ENCODE data around the gene MALT1. TPM values are rescaled to one million over a fixed set of nuclear protein-coding genes. Genes with fewer than 3 reads are reported as not detected.

The MALT1 gene
- total and polyA plus RNA-seq, 2 experiments from 2014 or later, result 5.2 to 18.8 TPM

GRCh38 chr18:58671632-58672564 lies 633 bp downstream of the MALT1 start:
- Mint-ChIP-seq H3K27me3 (ENCODE audit: insufficient read depth, low read depth, poor library complexity) (peaks cover 11% of the 10 kb centered on the region), H3K4me3 (peak overlapping the region; percentile 89), H3K4me1 (peaks cover 21% of the 10 kb centered on the region), H3K36me3 (ENCODE audit: low read depth) (no peaks in the 10 kb centered on the region; the same call in 2 of the 3 replicates), H3K9me3 (no peaks in the 10 kb centered on the region), H3K27ac (peak overlapping the region; percentile 78; the same call in 1 of the 2 replicates)
- peaks cover 15% of the 10 kb centered on the region for H3F3A ChIP-seq (replicated peaks; ENCODE audit: low read depth)
- H3K4me2 ChIP-seq, result peak overlapping the region; percentile 81
- no peaks in the 10 kb centered on the region for H3K36me3 ChIP-seq (ENCODE audit: insufficient read depth)
- H3K4me3 ChIP-seq, result peak overlapping the region; percentile 90
- TF ChIP-seq CTCF (conservative IDR thresholded peaks at IDR 0.05; ENCODE audit: low read depth in 2 of 2) (peak; percentile 1 to 18; a peak in 1 of 4 replicates), ZNF462 (CRISPR knock-in tag; IDR thresholded peaks at IDR 0.05) (no peak), ZNF331 (CRISPR knock-in tag; IDR thresholded peaks at IDR 0.05; ENCODE audit: low read depth) (no peak), EZH2phosphoT487 (IDR thresholded peaks at IDR 0.05; ENCODE audit: unreplicated experiment) (no peak), ZNF114 (CRISPR knock-in tag; IDR thresholded peaks at IDR 0.05) (no peak), REST (IDR thresholded peaks at IDR 0.05; ENCODE audit: unreplicated experiment) (no peak)
- no peaks in the 10 kb centered on the region for H3K9me2 ChIP-seq (ENCODE audit: insufficient read depth)
- H3K4me1 ChIP-seq (ENCODE audit: insufficient read depth), result peaks cover 22% of the 10 kb centered on the region
- no peaks in the 10 kb centered on the region; the same call in 1 of the 2 replicates for H4K20me1 ChIP-seq (replicated peaks; ENCODE audit: insufficient read depth)
- ATAC-seq, result peak; percentile 73
- no peaks in the 10 kb centered on the region for H3K27me3 ChIP-seq (ENCODE audit: insufficient read depth)
- peak overlapping the region; percentile 92 for H2AFZ ChIP-seq
- peak; percentile 76 for DNase-seq (ENCODE audit: low spot score)
- H3K79me2 ChIP-seq (replicated peaks; ENCODE audit: insufficient read depth), result peaks cover 37% of the 10 kb centered on the region
- H3K27ac ChIP-seq (ENCODE audit: low read depth), result peak overlapping the region; percentile 63; the same call in 1 of the 2 replicates
